K562 (cell line): Measurements from ENCODE around the gene TMEM132D. TPM values are rescaled to one million over a fixed set of nuclear protein-coding genes. Genes with fewer than 3 reads are reported as not detected.
A peak's percentile ranks its signal among the peaks of the same experiment; 100 is the strongest.

ENCODE experiments used
- ATAC-seq: fragments of 200-7000 bp; cut with Tn5 transposase; 3 replicates; pipeline ENCODE4 v1.9.1; 2020; ENCODE audit warnings: moderate library complexity
- BruUV-seq: library from RNA; stranded (reverse); fragments of 400-500 nt; replicated peaks from 2 replicates; lab custom pipeline; 2021; lab: Mats Ljungman, UMichigan
- CTCF ChIA-PET: fragments of 300-600 bp; formaldehyde crosslinking; extraction: SDS; loops from one replicate; lab custom pipeline; 2021; ENCODE audit warnings: low intra/inter-chr PET ratio; lab: Yijun Ruan, JAX
- POLR2A ChIA-PET: fragments of 300-600, 350-650 bp; sonication (Branson Sonifier 250); formaldehyde crosslinking; extraction: SDS; loops from one replicate; lab custom pipeline; 2021; ENCODE audit warnings: antibody characterized with exemption, inconsistent platforms; lab: Yijun Ruan, JAX
- DNase-seq, 4 experiments: peaks; one replicate each; pipeline versions ENCODE4 v3.0.0 to v3.0.0-alpha.2; 2011 to 2018; ENCODE audit warnings: low spot score in 3 of 4, mixed read lengths in 3 of 4; ENCODE audit errors: extremely low read depth in 1 of 4
- FAIRE-seq: peaks from 2 replicates; lab custom pipeline; 2011; peaks lifted over from hg19 to GRCh38; lab: Jason Lieb, UNC
- H2AFZ ChIP-seq: 2 replicates; pipeline ENCODE4 v1.6.0; 2011; ENCODE audit warnings: low read depth, low read length, control low read depth, inconsistent platforms
- H3K27ac ChIP-seq: fragments of 200-600 bp; 3 replicates; pipeline ENCODE4 v1.8.0; 2011; ENCODE audit warnings: low read depth, mild to moderate bottlenecking, control low read depth, inconsistent platforms, low read length, moderate library complexity, mixed read lengths; ENCODE audit errors: extremely low read depth
- H3K27me3 ChIP-seq, 2 experiments: fragments of 300-600 bp in 1 of 2; 2 replicates in 1 of 2; 3 replicates in 1 of 2; pipeline versions ENCODE4 v1.6.0 to v1.8.0; 2011; ENCODE audit warnings: inconsistent platforms in 2 of 2, low read length in 2 of 2, mild to moderate bottlenecking in 1 of 2, mixed read lengths in 1 of 2, moderate library complexity in 1 of 2; ENCODE audit not compliant: control insufficient read depth in 2 of 2, insufficient read depth in 2 of 2
- H3K36me3 ChIP-seq: fragments of 300-600 bp; 3 replicates; pipeline ENCODE4 v1.8.0; 2011; ENCODE audit warnings: mild to moderate bottlenecking, low read length, inconsistent platforms; ENCODE audit not compliant: control insufficient read depth, insufficient read depth
- H3K4me1 ChIP-seq, 2 experiments: fragments of 200-600 bp in 1 of 2; replicated peaks in 1 of 2; 2 replicates in 1 of 2; 3 replicates in 1 of 2; pipeline versions ENCODE4 v1.5.1 to v1.8.0; 2011; ENCODE audit warnings: inconsistent platforms in 2 of 2, low read length in 2 of 2, mild to moderate bottlenecking in 1 of 2, mixed read lengths in 1 of 2, moderate library complexity in 1 of 2; ENCODE audit not compliant: control insufficient read depth in 2 of 2, insufficient read depth in 2 of 2
- H3K4me2 ChIP-seq: 2 replicates; pipeline ENCODE4 v1.6.1; 2011; ENCODE audit warnings: low read length, control low read depth, inconsistent platforms, mixed read lengths; ENCODE audit not compliant: insufficient read depth
- H3K4me3 ChIP-seq: fragments of 200-600 bp; sonication (generic), shearing (Covaris generic); 2 replicates; pipeline ENCODE4 v1.5.1; 2016; ENCODE audit warnings: control low read depth, inconsistent platforms
- H3K79me2 ChIP-seq: fragments of 200-600 bp; 3 replicates; pipeline ENCODE4 v1.8.0; 2011; ENCODE audit warnings: low read length, inconsistent platforms; ENCODE audit not compliant: control insufficient read depth, insufficient read depth
- H3K9ac ChIP-seq, 2 experiments: 2 replicates each; pipeline versions ENCODE4 v1.6.0 to v1.6.1; 2011; ENCODE audit warnings: low read depth in 2 of 2, low read length in 2 of 2, control low read depth in 1 of 2, inconsistent platforms in 1 of 2, mild to moderate bottlenecking in 1 of 2, mixed read lengths in 1 of 2; ENCODE audit not compliant: insufficient read depth in 1 of 2
- H3K9me1 ChIP-seq: one replicate; pipeline ENCODE4 v1.6.0; 2011; ENCODE audit warnings: inconsistent platforms, mild to moderate bottlenecking, low read length, moderate library complexity; ENCODE audit not compliant: control insufficient read depth, insufficient read depth
- H3K9me3 ChIP-seq: replicated peaks from 2 replicates; pipeline ENCODE4 v1.5.1; 2011; ENCODE audit warnings: low read depth, low read length, inconsistent platforms; ENCODE audit not compliant: control insufficient read depth, insufficient read depth
- H4K20me1 ChIP-seq: replicated peaks from 2 replicates; pipeline ENCODE4 v1.6.1; 2011; ENCODE audit warnings: low read length, inconsistent platforms, mixed read lengths; ENCODE audit not compliant: control insufficient read depth, insufficient read depth
- ARID4B ChIP-seq: sonication (generic); formaldehyde crosslinking; IDR thresholded peaks from 2 replicates; pipeline ENCODE4 v1.8.0; 2022; ENCODE audit warnings: mild to moderate bottlenecking, missing genetic modification reagents
- ETS2 ChIP-seq: IDR thresholded peaks from 2 replicates; pipeline ENCODE4 v1.6.1; 2016; ENCODE audit warnings: borderline replicate concordance, missing genetic modification characterization, mild to moderate bottlenecking, moderate library complexity, missing compliant biosample characterization; ENCODE audit not compliant: poor library complexity, severe bottlenecking
- ETV6 ChIP-seq, 3 experiments: fragments of 150-350 bp in 1 of 3; sonication (generic) in 1 of 3; formaldehyde crosslinking in 1 of 3; IDR thresholded peaks; 2 replicates each; pipeline versions ENCODE4 v1.6.1 to v1.8.0; 2014 to 2022; ENCODE audit warnings: borderline replicate concordance in 2 of 3, low read depth in 2 of 3, antibody characterized with exemption in 1 of 3, low read length in 1 of 3, mild to moderate bottlenecking in 1 of 3, missing genetic modification reagents in 1 of 3
- IFI16 ChIP-seq: fragments of 250-450 bp; sonication (Bioruptor Pico); IDR thresholded peaks from 2 replicates; pipeline ENCODE4 v2.1.2; 2022; ENCODE audit warnings: mild to moderate bottlenecking, inconsistent platforms
- L3MBTL2 ChIP-seq: fragments of 450-650 bp; IDR thresholded peaks from 2 replicates; pipeline ENCODE4 v1.6.1; 2016; ENCODE audit warnings: mild to moderate bottlenecking, moderate library complexity
- MTA3 ChIP-seq: fragments of 450-650 bp; formaldehyde crosslinking; IDR thresholded peaks from 2 replicates; pipeline ENCODE4 v1.6.1; 2017; ENCODE audit warnings: mild to moderate bottlenecking, borderline replicate concordance
- PTRF ChIP-seq: fragments of 450-650 bp; IDR thresholded peaks from 2 replicates; pipeline ENCODE4 v1.6.1; 2016; ENCODE audit warnings: mild to moderate bottlenecking, missing genetic modification characterization, missing compliant biosample characterization
- WGBS: fragments of 100-300 bp; shearing (Covaris generic); methylation state at CpG from one replicate; pipeline ENCODE4 v1.1.6; 2016; ENCODE audit warnings: low coverage, mixed read lengths; ENCODE audit not compliant: insufficient coverage; ENCODE audit errors: missing lambda C conversion rate; 5-methylcytosine and 5-hydroxymethylcytosine counted together
- in situ Hi-C: fragments of 300-500 bp; cut with MboI; formaldehyde crosslinking; loops from 4 replicates; pipeline ENCODE4 v1.15.0; 2018; ENCODE audit warnings: inconsistent platforms, mixed read lengths
- intact Hi-C: fragments of 100-400 bp; cut with micrococcal nuclease; formaldehyde crosslinking; loops from 2 replicates; pipeline ENCODE4 v1.14.2; 2022
- polyA plus RNA-seq, 8 experiments: library from polyadenylated mRNA; depleted of rRNA in 4 of 8; stranded (reverse) in 5 of 8; unstranded in 3 of 8; fragments of >200 nt; fragmentation: Nextera tagmentation in 2 of 8; fragmentation: Illumina TruSeq in 1 of 8; extraction: Ambion mirVana in 2 of 8; extraction: Trizol in 1 of 8; gene quantifications; 2 replicates each; pipeline versions ENCODE4 v1.2.1 to v1.2.3, GENCODE V29; 2011 to 2014; ENCODE audit warnings: inconsistent platforms in 1 of 8, missing spikeins in 1 of 8
- total RNA-seq, 7 experiments: library from RNA; depleted of rRNA in 6 of 7; stranded (reverse); fragments of >200 nt in 6 of 7; fragmentation: Illumina TruSeq in 2 of 7; extraction: Trizol in 2 of 7; gene quantifications; 2 replicates each; pipeline versions ENCODE4 v1.2.1 to v1.2.3, GENCODE V29; 2011 to 2021; ENCODE audit warnings: low replicate concordance in 1 of 7

TMEM132D gene
- total and polyA plus RNA-seq, 9 of the 15 experiments (the other 6 are each of a cell fraction or from before 2014, with no cell fraction given), result not detected

GRCh38 chr12:129696405-129696804, 207.4 kb downstream of the TMEM132D start:
- H3K4me1 ChIP-seq, result no peaks in the 10 kb centered on the region; a peak in 2 of 5 replicates
- no peak overlapping the region for H3K27ac ChIP-seq
- POLR2A ChIA-PET, result no interaction called here
- no peak overlapping the region for H3K4me3 ChIP-seq
- no TSS peak for BruUV-seq
- no peaks in the 10 kb centered on the region for H3K79me2 ChIP-seq
- H4K20me1 ChIP-seq, result no peaks in the 10 kb centered on the region
- no peak overlapping the region for H2AFZ ChIP-seq
- ATAC-seq, result no peak
- no peaks in the 10 kb centered on the region for H3K36me3 ChIP-seq
- H3K27me3 ChIP-seq, result peaks cover 0 to 17% of the 10 kb centered on the region in 2 experiments; a peak in 3 of 5 replicates
- no peak overlapping the region for H3K4me2 ChIP-seq
- no peaks in the 10 kb centered on the region for H3K9me1 ChIP-seq
- H3K9me3 ChIP-seq, result no peaks in the 10 kb centered on the region
- 0% methylated on average over 5 of the region's 5 CpGs for WGBS
- no peak overlapping the region for H3K9ac ChIP-seq
- in situ Hi-C loops, result no loop called here
- CTCF ChIA-PET, result no interaction called here
- TF ChIP-seq ETV6 (IDR thresholded peaks at IDR 0.05; ENCODE audit: borderline replicate concordance in 1 of 2, low read depth in 2 of 2, low read length in 1 of 2) (no peak), ETV6 (CRISPR knock-in tag; IDR thresholded peaks at IDR 0.05; ENCODE audit: borderline replicate concordance) (no peak), MTA3 (no peak), ETS2 (no peak)
- no peak for DNase-seq
- no peak for FAIRE-seq
- intact Hi-C loops, result no loop called here

- intact Hi-C loops, result no loop called here
- Histone ChIP-seq H2AFZ (peak overlapping the region; percentile 71), H3K36me3 (no peaks in the 10 kb centered on the region), H3K4me3 (no peak overlapping the region), H3K27me3 (no peaks in the 10 kb centered on the region), H3K27ac (0 out of 3 replicates have a peak overlapping the region, but pooled peaks have one; percentile 20), H3K4me1 (no peaks in the 10 kb centered on the region; a peak in 1 of 5 replicates), H3K79me2 (no peaks in the 10 kb centered on the region), H3K9me1 (no peaks in the 10 kb centered on the region), H3K9me3 (no peaks in the 10 kb centered on the region), H3K9ac (no peak overlapping the region), H4K20me1 (no peaks in the 10 kb centered on the region), H3K4me2 (peak overlapping the region; percentile 66)
- peak; percentile 29 for FAIRE-seq
- ChIA-PET POLR2A (no interaction called here), CTCF (no interaction called here)
- WGBS, result 10% methylated on average over 8 of the region's 8 CpGs
- peak; percentile 80 for ATAC-seq
- in situ Hi-C loops, result no loop called here
- no TSS peak for BruUV-seq
- peak; percentile 26 to 57 (median 36) for DNase-seq
- TF ChIP-seq PTRF (tag) (no peak), L3MBTL2 (0 out of 2 replicates have a peak, but pooled peaks have one; percentile 19), ARID4B (CRISPR knock-in tag) (no peak), IFI16 (no peak)
Measured at GRCh38 chr12:129693731-129694130, 210.1 kb downstream of the TMEM132D start.
